ENCODE data around the gene ASH1L.

DNA sequence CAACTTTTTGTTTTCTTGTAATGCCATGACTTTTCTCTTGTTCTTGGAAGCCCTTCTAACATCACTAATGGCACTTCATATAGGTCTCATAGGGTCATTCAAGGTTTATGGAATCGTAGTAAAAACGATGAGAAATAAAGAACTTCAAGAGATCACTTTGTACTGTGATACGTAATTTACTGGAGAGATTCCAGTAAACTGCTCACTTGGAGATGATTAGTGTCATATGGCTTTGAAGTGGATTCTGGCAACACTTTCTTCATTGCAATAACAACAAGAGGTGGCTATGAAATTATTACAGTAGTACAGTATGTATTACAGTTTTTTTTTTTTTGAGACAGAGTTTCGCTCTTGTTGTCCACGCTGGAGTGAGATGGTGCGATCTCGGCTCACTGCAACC lies 138.5 kb downstream of the ASH1L start:
- TF ChIP-seq POLR2AphosphoS5 (IDR thresholded peaks at IDR 0.05; ENCODE audit: low read depth, low read length) (no peak), TAF1 (IDR thresholded peaks at IDR 0.05; ENCODE audit: borderline replicate concordance, insufficient read depth, low read length) (no peak)

Data from PFSK-1 (cell line).